ENCODE data around the gene MUC2.

Gene MUC2

DNA sequence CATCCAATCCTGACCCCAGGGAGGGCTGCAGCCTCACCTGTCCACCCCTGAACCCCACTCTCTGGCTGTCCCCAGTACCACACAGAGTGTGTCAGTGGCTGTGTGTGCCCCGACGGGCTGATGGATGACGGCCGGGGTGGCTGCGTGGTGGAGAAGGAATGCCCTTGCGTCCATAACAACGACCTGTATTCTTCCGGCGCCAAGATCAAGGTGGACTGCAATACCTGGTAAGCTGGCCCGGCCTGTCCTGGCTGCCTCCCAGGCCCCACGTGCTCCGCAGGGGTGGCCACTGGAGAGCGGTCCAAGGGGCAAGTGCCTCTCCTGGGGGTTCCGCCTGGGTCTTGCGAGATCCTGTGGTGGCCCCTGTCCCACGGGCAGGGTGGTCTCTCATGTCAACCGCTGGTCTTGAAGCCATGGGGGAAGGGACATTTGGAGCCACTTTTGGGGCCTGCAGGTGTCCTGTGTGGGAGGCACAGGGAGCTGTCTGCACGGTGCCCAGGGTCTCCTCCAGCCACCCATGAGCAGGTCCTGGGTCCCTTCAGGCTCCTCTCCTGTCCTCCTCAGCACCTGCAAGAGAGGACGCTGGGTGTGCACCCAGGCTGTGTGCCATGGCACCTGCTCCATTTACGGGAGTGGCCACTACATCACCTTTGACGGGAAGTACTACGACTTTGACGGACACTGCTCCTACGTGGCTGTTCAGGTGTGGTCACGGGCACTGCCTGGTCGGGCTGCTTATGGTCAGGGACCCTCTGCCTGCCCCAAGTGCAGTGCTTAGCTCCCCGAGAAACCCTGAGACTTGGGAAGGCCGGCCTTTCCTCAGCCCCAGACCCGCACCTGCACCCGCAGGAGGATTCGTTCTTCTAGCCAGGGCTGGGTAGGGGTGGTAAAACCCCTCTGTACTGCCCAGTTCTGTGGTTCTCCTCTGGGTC is 11.8 kb downstream of the MUC2 start:
- DNase-seq (ENCODE audit: low spot score), result no peak
- no peak for FAIRE-seq

DNA sequence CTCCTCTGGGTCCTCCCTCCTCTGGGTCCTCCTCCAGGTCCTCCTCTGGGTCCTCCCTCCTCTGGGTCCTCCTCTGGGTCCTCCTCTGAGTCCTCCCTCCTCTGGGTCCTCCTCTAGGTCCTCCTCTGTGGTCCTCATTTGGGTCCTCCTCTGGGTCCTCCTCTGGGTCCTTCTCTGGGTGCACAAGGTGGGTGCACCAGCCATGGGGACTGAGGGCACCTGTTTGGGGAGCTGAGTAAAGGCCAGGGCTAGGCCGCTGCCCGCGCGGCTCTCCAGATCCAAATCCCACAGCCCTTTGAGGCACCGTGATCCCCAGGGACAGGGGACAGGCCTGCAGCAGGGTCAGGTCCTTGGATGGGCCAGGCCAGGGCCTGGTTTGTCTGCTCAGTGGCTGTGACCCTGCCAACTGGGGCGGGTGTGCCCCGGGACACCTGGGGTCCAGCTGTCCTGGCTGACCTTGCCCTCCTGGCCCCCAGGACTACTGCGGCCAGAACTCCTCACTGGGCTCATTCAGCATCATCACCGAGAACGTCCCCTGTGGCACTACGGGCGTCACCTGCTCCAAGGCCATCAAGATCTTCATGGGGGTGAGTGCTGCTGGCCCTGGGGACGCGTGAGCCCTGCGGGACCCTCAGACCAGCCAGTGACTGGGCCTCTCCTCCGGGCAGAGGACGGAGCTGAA is 12.7 kb downstream of the MUC2 start:
- DNase-seq (ENCODE audit: low spot score) (no peak), FAIRE-seq (no peak)

DNA sequence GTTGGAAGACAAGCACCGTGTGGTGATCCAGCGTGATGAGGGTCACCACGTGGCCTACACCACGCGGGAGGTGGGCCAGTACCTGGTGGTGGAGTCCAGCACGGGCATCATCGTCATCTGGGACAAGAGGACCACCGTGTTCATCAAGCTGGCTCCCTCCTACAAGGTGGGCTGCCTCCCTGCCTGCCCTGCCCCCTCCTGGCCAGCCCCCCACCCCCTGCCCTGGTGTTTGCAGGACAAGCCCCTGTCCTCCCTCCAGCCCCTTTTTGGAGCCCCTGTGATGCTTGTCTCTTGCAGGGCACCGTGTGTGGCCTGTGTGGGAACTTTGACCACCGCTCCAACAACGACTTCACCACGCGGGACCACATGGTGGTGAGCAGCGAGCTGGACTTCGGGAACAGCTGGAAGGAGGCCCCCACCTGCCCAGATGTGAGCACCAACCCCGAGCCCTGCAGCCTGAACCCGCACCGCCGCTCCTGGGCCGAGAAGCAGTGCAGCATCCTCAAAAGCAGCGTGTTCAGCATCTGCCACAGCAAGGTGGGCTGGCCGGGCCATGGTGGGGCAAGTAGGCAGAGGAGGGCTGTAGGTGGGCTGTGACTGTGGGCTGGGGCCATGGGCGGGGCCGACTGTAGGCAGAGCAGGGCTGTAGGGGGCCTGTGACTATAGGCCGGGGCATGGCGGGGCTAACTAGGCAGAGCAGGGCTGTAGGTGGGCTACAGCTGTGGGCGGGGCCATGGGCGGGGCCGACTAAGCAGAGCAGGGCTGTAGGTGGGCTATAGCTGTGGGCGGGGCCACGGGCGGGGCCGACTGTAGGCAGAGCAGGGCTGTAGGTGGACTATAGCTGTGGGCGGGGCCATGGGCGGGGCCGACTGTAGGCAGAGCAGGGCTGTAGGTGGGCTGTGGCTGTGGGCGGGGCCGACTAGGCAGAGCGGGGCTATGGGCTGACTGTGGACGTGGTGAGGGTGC is 13.6 kb downstream of the MUC2 start:
- FAIRE-seq (no peak), DNase-seq (ENCODE audit: low spot score) (no peak)

DNA sequence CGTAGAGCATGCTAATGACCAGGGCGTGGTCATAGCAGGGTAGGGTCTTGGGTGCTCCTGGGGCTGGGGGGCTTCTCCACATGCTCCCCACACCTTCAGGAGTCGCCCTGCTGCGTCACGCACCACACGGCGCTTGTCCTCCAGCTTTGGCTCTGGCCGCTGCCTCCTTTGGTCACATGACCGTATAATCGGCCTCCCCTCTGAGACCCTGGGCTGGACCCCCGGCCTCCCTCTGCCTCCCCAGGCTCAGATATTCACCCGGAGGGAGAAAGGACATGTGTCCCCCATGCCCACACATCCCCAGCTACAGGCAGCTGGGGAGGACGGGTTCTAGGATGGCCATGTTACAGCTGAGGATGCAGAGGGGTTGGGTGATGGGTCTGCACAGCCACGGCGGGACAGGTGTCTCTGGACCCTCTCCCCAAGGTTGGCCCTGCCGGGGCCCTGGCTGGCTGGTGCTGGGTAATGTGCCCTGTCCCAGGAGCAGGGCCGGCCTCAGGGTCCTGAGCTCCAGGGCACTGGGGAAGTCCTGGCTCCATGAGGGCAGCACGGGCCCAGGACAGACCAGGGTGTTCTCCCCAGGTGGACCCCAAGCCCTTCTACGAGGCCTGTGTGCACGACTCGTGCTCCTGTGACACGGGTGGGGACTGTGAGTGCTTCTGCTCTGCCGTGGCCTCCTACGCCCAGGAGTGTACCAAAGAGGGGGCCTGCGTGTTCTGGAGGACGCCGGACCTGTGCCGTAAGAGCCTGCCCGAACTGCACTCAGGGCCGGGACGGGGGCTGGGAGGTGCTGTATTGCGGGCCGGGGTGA is 14.5 kb downstream of the MUC2 start:
- FAIRE-seq, result no peak
- no peak for DNase-seq (ENCODE audit: low spot score)

DNA sequence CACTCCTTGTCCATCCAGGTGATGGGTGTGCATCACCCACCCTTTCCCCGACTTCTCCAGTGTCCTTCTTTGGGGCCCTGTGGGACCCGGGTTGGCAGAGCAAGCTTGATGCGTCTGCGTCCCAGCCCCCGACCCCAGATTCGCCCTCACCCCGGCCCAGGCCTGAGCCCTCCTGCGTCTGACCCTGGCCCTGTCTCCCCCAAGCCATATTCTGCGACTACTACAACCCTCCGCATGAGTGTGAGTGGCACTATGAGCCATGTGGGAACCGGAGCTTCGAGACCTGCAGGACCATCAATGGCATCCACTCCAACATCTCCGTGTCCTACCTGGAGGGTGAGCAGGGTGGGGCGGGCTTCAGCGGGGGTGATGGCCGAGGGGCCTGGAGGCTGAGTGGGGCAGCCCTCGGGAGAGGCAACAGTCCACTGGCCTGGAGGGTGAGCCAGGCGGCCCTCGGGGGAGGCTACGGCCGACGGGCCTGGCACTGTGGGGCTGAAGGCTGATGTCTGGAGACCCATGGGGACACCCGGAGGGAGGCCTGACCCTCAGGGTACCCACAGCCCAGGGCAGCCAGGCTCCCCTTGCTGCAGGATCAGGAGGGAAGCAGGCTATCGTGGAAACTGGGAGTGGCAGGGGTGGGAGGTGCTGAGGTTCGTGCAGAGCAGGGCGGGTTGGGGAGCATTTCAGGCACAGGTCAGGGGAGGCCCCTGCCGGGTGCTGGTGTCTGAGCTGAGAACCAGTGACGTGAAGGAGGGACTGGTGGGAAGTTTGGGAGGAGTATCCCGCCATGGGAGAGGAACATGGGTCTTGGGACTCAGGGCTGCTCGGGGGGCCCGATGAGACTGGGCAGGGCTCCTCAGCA is 15.3 kb downstream of the MUC2 start:
- DNase-seq (ENCODE audit: low spot score) (no peak), FAIRE-seq (no peak)

DNA sequence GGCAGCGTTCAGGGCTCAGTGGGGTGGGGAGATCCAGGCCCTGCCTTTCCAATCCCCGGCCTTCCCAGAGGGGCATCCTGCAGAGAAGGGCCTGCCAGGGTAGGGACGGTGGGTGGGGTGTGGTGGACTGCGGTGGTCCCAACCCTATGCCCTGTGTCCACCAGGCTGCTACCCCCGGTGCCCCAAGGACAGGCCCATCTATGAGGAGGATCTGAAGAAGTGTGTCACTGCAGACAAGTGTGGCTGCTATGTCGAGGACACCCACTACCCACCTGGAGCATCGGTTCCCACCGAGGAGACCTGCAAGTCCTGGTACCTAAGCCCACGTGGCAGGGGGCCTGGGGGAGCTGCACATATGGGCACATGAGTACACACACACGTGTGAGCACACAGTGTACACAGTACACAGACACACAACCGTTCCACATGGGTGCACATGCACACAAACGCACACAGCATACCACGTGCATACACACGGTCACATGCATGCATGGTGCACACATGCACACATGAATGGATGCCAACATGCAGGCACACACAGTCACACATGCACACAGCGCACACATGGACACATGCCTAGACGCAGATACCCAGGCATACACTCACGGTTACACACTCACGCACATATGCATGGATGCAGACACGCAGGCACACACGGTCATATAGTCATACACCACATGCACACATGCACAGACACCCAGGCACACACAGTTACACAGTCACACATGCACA is 16.1 kb downstream of the MUC2 start:
- no peak for FAIRE-seq

DNA sequence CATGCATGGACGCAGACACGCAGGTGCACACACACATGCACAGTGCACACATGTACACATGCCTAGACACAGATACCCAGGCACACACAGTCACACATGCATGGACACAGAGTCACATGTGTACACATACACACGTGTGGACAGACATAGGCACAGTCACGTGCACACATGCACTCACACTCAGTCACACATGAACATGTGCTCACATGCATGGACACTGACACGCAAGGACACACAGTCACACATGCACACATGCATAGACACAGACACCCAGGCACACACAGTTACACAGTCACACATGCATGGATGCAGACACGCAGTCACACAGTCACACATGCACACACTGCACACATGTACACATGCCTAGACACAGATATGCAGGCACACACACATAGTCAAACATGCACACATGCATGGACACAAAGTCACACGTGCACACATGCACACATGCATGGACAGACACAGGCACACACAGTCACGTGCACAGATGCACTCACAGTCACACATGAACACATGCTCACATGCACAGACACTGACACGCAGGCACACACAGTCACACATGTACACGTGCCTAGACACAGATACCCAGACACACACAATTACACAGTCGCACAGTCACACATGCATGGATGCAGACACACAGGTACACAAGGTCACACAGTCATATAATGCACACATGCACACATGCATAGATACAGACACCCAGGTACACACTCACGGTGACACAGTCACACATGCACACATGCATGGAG is 16.8 kb downstream of the MUC2 start:
- FAIRE-seq, result no peak

More for the DNA sequence above, 16.1 kb downstream of the MUC2 start:
- DNase-seq (ENCODE audit: low spot score), result no peak

DNA sequence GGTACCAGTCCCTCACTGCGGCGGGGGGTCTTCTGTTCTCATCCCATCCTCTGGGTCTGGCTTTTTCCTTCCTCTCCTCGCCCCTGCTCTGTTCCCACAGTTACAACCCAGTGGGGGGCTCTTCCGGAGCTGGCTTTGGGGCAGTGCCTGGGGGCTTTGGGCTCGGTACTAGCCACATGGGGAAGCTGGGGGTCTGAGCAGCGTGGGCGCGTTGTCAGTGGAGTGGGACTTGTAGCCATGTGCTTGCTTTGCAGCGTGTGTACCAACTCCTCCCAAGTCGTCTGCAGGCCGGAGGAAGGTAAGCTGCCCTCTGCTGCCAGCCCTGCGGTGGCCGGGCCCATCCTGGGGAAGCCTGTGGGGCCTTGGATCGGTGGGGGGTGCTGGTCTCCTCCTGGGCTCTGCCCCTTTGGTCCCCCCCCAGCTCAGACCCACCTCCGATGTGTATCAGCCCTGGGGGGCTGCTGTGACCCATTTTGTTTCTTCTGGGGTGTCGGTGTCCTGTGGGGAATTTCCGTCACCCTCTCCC is 17.5 kb downstream of the MUC2 start:
- FAIRE-seq, result no peak
- no peak for DNase-seq (ENCODE audit: low spot score)

More for the DNA sequence above, 16.8 kb downstream of the MUC2 start:
- no peak for DNase-seq (ENCODE audit: low spot score)

DNA sequence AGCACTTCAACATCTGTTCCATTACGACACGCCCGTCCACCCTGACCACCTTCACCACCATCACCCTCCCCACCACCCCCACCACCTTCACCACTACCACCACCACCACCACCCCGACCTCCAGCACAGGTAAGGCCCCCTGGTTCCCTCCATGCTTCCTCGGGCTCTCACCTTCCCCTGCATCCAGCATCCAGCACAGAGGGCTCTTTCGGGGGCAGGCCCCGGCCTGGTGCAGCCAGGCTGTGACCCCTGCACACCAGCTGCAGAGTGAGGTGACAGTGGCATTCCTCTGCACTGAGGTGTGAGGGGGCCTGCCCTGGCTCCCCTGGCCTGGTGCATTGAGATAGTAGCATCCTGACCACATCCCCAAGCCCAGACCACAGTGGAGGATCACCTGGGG is 18.2 kb downstream of the MUC2 start:
- no peak for FAIRE-seq
- DNase-seq (ENCODE audit: low spot score), result no peak

DNA sequence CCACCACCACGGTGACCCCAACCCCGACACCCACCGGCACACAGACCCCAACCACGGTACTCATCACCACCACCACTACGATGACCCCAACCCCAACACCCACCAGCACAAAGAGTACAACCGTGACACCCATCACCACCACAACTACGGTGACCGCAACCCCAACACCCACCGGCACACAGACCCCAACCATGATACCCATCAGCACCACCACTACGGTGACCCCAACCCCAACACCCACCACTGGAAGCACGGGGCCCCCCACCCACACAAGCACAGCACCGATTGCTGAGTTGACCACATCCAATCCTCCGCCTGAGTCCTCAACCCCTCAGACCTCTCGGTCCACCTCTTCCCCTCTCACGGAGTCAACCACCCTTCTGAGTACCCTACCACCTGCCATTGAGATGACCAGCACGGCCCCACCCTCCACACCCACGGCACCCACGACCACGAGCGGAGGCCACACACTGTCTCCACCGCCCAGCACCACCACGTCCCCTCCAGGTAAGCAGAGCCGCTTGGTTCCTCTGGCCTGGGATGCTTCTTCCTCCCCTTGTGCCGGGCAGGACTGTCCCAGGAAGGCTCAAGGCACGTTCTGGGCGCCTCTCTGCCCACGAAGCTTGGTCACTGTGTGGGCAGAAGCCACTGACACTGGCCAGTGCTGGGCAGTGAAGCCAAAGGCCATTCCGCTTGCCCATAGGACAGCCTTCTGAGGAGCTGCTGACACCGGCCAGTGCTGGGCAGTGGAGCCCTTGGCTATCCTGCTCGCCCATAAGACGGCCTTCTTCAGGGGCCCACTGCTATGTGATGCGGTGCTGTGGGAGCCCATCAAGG is 25.1 kb downstream of the MUC2 start:
- no peak for FAIRE-seq
- no peak for DNase-seq (ENCODE audit: low spot score)

DNA sequence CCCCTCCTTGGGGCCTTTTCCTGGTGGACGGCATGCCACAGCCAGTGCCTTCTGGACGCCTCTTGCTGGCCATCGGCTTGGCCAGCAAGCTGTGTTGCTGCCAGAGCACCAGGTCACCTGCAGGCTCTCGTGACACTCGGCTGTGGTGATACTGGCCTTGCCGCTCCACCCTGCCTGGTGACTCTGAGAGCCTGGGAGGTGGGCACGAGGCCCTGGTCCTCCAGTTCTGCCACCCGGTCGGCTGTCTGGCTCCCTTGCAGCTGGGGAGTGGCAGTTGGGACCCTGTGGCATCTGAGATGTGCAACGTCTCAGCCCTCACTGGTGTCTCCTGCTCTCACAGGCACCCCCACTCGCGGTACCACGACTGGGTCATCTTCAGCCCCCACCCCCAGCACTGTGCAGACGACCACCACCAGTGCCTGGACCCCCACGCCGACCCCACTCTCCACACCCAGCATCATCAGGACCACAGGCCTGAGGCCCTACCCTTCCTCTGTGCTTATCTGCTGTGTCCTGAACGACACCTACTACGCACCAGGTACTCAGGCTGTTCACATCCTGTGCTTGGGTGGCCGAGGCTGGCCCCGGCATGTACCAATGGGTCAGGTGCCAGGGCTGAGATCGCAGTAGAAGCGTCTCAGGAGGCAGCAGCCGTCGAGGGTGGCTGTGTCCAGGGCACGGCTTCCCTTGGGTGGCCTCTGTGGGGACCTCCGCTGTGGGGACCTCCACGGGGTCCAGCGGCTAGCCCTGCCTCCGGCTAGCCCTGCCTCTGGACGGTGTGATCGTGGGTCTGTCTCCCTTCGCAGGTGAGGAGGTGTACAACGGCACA is 26.0 kb downstream of the MUC2 start:
- FAIRE-seq (no peak), DNase-seq (ENCODE audit: low spot score) (no peak)

DNA sequence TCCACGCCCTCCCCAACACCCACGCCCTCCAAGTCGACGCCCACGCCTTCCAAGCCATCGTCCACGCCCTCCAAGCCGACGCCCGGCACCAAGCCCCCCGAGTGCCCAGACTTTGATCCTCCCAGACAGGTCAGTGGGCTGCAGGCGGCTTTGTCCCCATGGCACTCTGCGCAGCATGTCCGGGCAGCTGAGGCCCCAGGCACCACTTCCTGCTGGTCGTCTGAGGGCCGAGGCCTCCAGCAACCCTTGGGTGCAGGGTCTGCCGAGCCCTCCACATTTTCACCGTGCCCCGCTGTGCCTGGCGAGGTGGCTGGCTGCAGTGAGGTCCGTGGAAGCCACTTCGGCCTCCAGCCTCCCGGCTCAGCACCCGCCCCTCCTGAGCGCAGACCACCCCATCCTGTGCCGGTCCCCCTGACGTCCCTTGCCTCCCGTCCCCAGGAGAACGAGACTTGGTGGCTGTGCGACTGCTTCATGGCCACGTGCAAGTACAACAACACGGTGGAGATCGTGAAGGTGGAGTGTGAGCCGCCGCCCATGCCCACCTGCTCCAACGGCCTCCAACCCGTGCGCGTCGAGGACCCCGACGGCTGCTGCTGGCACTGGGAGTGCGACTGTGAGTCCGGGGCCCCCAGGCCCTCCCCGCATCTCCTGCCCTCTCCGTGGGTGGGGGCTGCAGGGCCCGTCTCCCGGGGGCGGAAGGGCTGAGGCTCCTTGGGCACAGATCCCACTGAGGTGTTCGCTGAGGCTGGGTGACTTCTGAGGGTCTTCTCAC is 26.8 kb downstream of the MUC2 start:
- no peak for DNase-seq (ENCODE audit: low spot score)
- FAIRE-seq, result no peak

DNA sequence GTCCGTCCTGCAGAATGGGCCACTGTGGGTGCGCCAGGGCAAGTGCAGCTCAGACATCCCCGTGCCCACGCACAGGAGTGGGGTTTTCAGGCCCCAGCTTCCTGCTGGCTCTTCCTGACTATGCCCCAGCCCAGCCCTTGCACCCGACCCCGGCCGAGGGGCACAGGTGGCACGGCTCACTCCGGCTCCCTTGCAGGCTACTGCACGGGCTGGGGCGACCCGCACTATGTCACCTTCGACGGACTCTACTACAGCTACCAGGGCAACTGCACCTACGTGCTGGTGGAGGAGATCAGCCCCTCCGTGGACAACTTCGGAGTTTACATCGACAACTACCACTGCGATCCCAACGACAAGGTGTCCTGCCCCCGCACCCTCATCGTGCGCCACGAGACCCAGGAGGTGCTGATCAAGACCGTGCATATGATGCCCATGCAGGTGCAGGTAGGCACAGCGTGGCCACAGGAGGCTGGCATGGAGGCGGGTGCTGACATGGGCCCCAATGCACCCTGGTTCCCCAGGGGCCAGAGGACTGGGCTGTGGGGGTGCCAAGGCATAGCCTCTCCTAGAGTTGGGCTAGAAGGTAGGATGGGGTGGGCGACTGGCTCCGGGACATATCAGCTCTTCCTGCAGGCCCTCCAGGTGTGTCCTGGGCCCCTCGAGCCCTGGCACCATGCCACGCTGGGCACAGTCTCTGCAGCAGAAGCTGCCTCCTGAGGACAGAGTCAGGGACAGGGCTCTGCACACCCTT is 27.7 kb downstream of the MUC2 start:
- no peak for DNase-seq (ENCODE audit: low spot score)
- no peak for FAIRE-seq

DNA sequence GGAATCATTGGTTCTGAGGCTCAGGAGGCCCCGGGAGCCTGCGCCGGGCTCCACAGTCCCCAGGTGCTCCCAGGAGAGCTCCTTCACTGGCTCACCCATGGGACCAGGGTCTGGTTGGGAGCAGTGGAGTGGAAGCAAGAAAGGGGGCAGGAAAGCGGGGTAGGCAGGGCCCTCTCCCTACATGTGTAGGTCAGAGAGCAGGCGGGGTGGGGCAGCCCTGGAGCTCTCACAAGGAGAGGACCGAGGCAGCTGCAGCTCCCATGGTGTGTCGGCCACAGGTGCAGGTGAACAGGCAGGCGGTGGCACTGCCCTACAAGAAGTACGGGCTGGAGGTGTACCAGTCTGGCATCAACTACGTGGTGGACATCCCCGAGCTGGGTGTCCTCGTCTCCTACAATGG is 28.3 kb downstream of the MUC2 start:
- DNase-seq (ENCODE audit: low spot score), result no peak
- FAIRE-seq, result no peak

Data from RCC 7860 (cell line).